HL-60 (cell line): ENCODE measurements around the gene IL13RA1.

Experiments
- CTCF ChIP-seq: IDR thresholded peaks from one replicate; pipeline ENCODE4 v1.5.1; 2011; ENCODE audit warnings: low read length, control low read depth, inconsistent platforms; ENCODE audit not compliant: insufficient read depth
- POLR2AphosphoS5 ChIP-seq: IDR thresholded peaks from 2 replicates; pipeline ENCODE4 v1.6.1; 2012; ENCODE audit warnings: low read depth

GRCh38 chrX:118780509-118780908, 53.1 kb downstream of the IL13RA1 start:
- no peak for TF ChIP-seq CTCF
- TF ChIP-seq POLR2AphosphoS5, result no peak
